C4-2B (cell line): ENCODE data around the gene GDF10.

ENCODE experiments used
- H3K27ac ChIP-seq: fragments of 450-650 bp; 2 replicates; pipeline ENCODE4 v1.5.1; 2017
- CTCF ChIP-seq: fragments of 450-650 bp; conservative IDR thresholded peaks from 2 replicates; pipeline ENCODE4 v1.5.1; 2017; ENCODE audit warnings: mild to moderate bottlenecking
- ZFX ChIP-seq: fragments of 450-650 bp; IDR thresholded peaks from 2 replicates; pipeline ENCODE4 v1.6.1; 2017

Gene GDF10

GRCh38 chr10:47331954-47332353 is 32.0 kb downstream of the GDF10 start:
- no peak for TF ChIP-seq CTCF
- TF ChIP-seq ZFX = no peak
- H3K27ac ChIP-seq = no peak overlapping the region

GRCh38 chr10:47332371-47332770 is 32.4 kb downstream of the GDF10 start:
- TF ChIP-seq ZFX (no peak), CTCF (no peak)
- no peak overlapping the region for H3K27ac ChIP-seq

- no peak overlapping the region for H3K27ac ChIP-seq
- TF ChIP-seq CTCF = no peak
- no peak for TF ChIP-seq ZFX
These were observed 32.9 kb downstream of the GDF10 start for GRCh38 chr10:47332946-47333345.

GRCh38 chr10:47333532-47333931 is 33.5 kb downstream of the GDF10 start:
- H3K27ac ChIP-seq = no peak overlapping the region
- TF ChIP-seq ZFX = no peak
- TF ChIP-seq CTCF = no peak

GRCh38 chr10:47334466-47335295 is 34.7 kb downstream of the GDF10 start:
- no peak for TF ChIP-seq ZFX
- TF ChIP-seq CTCF = no peak

GRCh38 chr10:47335906-47336305 is 35.9 kb downstream of the GDF10 start:
- no peak overlapping the region for H3K27ac ChIP-seq
- no peak for TF ChIP-seq ZFX
- no peak for TF ChIP-seq CTCF

More at GRCh38 chr10:47334466-47335295, 34.7 kb downstream of the GDF10 start:
- no peak overlapping the region for H3K27ac ChIP-seq

GRCh38 chr10:47336387-47337134 is 36.6 kb downstream of the GDF10 start:
- TF ChIP-seq ZFX (no peak), CTCF (no peak)
- no peak overlapping the region for H3K27ac ChIP-seq
